ENCODE data around the gene KCNMB1.

Gene KCNMB1

DNA sequence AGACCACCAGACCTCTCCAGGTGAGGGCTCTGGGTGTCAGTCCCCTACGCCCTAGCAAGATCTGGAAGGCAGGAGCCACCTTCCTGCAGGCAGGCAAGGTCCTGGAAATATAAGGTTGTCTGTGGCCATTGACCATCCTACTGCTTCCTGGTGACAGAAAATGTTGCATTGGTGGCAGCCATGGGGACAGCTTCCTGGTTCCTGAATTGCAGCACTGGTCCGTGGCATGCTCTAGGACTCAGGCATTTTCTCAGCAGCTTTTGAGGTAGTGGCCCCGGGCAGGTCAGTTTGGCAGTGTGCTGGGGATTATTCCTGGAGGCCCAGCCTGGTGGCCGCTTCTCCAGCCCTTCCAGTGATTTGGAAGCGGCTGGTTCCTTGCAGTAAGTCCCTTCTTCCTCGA lies 36.6 kb upstream of the KCNMB1 start:
- Histone ChIP-seq H3K4me1 (ENCODE audit: insufficient read depth, low read length) (peaks cover 8% of the 10 kb centered on the region; the same call in 1 of the 2 replicates), H3K9ac (ENCODE audit: low read depth, low read length) (no peak overlapping the region)

DNA sequence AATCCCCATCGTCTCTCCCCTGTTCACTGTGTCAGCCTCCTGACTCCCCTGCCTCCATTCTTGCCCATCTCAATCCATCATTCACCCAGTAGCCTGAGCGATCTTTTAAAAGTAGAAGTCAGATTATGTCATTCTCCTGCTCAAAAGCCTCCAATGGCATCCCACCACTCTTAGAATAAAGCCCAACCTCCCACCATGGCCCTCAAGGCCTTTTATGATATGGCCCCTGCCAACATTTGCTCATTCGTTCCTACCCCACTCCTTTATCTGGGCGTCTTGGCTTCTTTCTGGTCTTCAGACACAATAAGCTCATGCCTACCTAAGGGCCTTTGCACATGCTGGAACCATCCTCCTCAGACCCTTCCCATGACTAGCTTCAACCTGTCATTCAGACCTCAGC lies 35.5 kb upstream of the KCNMB1 start:
- no peaks in the 10 kb centered on the region for H3K36me3 ChIP-seq (ENCODE audit: insufficient read depth, low read length)
- H3K9ac ChIP-seq (ENCODE audit: low read depth, low read length) = no peak overlapping the region
- no peaks in the 10 kb centered on the region for H3K9me3 ChIP-seq (ENCODE audit: control insufficient read depth, insufficient read depth, low read length)
- H3K4me1 ChIP-seq (ENCODE audit: insufficient read depth, low read length) = peaks cover 8% of the 10 kb centered on the region; the same call in 1 of the 2 replicates

More for the DNA sequence above, 36.6 kb upstream of the KCNMB1 start:
- no peaks in the 10 kb centered on the region for H3K36me3 ChIP-seq (ENCODE audit: insufficient read depth, low read length)
- no peaks in the 10 kb centered on the region for H3K9me3 ChIP-seq (ENCODE audit: control insufficient read depth, insufficient read depth, low read length)

- H3K9ac ChIP-seq (ENCODE audit: low read depth, low read length) = no peak overlapping the region
- H3K9me3 ChIP-seq (ENCODE audit: control insufficient read depth, insufficient read depth, low read length) = no peaks in the 10 kb centered on the region
- H3K36me3 ChIP-seq (ENCODE audit: insufficient read depth, low read length) = no peaks in the 10 kb centered on the region
- H3K4me1 ChIP-seq (ENCODE audit: insufficient read depth, low read length) = peaks cover 8% of the 10 kb centered on the region; the same call in 1 of the 2 replicates
These were observed 34.5 kb upstream of the KCNMB1 start for GRCh38 chr5:170423692-170424091.

GRCh38 chr5:170421826-170422225 lies 32.7 kb upstream of the KCNMB1 start:
- Histone ChIP-seq H3K9me3 (ENCODE audit: control insufficient read depth, insufficient read depth, low read length) (no peaks in the 10 kb centered on the region), H3K9ac (ENCODE audit: low read depth, low read length) (no peak overlapping the region), H3K36me3 (ENCODE audit: insufficient read depth, low read length) (no peaks in the 10 kb centered on the region), H3K4me1 (ENCODE audit: insufficient read depth, low read length) (no peaks in the 10 kb centered on the region)

DNA sequence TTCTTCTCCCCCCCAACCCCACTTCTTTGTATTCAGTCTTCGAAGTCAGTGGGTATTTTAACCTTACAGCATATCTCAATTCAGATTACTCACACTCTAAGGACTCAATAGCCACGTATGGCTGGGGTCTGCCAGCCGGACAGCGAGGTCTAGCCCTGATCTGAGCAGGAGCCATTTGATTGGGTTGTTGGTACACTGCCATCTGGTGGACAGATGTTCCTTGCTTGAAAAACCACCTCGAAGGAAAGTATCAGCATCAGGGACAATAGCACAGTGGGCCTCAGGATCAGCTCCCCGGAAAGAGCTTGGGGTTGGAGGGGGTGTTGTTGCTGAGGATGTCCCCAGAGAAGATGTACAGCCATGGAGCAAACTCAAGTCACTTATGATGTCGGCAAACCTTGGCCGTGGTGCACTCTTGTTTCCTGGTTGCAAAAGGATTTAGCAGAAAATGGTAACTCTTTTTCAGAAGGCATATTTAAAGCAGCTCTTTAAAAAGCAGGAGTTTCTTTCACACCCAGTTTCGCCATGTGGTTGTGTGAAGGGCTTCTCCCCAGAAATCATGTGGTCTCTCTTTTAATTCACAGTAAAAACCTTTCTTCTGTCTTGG lies 31.7 kb upstream of the KCNMB1 start:
- peaks cover 3% of the 10 kb centered on the region; the same call in 1 of the 2 replicates for H3K4me1 ChIP-seq (ENCODE audit: insufficient read depth, low read length)
- no peak overlapping the region for H3K9ac ChIP-seq (ENCODE audit: low read depth, low read length)
- no peaks in the 10 kb centered on the region for H3K36me3 ChIP-seq (ENCODE audit: insufficient read depth, low read length)
- H3K9me3 ChIP-seq (ENCODE audit: control insufficient read depth, insufficient read depth, low read length) = no peaks in the 10 kb centered on the region

DNA sequence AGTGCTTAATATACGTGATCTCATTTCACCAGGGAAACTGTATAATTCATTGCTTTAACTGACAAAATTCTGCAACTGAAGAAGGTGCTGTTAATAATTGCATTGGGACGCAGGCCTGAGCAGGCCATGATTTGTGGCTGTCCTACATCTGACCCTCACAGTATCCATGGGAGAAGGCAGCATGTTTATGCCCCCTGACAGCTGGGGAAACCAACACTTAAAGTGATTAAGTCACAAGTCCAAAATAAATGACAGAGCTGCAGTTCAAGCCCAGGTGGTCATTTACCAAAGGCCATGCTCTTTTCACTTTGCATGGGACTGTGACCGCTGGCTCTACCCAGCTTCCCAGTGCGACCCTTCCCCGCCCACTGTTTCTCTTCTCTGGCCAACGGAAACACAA lies 30.5 kb upstream of the KCNMB1 start:
- Histone ChIP-seq H3K36me3 (ENCODE audit: insufficient read depth, low read length) (no peaks in the 10 kb centered on the region), H3K4me1 (ENCODE audit: insufficient read depth, low read length) (peaks cover 3% of the 10 kb centered on the region; the same call in 1 of the 2 replicates), H3K9me3 (ENCODE audit: control insufficient read depth, insufficient read depth, low read length) (no peaks in the 10 kb centered on the region), H3K9ac (ENCODE audit: low read depth, low read length) (no peak overlapping the region)

DNA sequence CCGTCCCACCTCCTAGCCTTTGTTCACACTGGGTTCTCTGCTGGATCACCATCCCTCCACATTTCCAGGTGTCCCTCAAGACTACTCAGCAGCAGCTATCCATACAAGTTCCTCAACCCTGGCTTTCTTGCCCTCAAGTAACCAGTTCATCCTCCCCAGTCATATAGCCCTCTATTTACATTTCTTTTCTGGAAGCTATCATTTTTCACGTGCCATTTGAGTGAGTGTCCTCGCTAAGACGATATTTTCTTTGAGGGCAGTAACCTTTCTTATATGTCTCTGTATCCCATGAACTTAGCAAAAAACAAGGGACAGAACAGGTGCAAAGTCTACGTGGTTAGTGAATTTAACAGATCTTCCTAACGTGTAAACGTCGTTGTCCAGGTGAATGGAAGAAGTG lies 29.6 kb upstream of the KCNMB1 start:
- Histone ChIP-seq H3K9me3 (ENCODE audit: control insufficient read depth, insufficient read depth, low read length) (no peaks in the 10 kb centered on the region), H3K4me1 (ENCODE audit: insufficient read depth, low read length) (peaks cover 3% of the 10 kb centered on the region; the same call in 1 of the 2 replicates), H3K9ac (ENCODE audit: low read depth, low read length) (no peak overlapping the region), H3K36me3 (ENCODE audit: insufficient read depth, low read length) (no peaks in the 10 kb centered on the region)

DNA sequence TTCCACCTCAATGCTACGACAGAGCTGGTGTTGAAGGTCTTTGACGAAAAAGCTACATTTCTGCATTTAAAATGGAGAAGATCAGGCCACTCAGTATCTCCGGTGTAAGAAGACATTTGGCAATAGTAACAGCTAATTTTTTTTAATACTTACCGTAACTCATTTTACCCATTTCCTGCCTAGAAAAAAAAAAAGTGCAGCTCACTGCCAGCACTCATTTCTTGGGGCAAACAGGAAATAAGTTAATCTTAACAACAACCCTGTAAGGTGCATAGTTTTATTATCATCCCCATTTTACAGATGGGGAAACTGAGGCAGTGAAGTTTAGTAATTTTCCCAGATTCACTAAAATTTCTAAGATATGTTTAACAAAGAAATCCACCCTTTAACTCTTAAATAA lies 27.4 kb upstream of the KCNMB1 start:
- Histone ChIP-seq H3K36me3 (ENCODE audit: insufficient read depth, low read length) (no peaks in the 10 kb centered on the region), H3K4me1 (ENCODE audit: insufficient read depth, low read length) (peaks cover 3% of the 10 kb centered on the region; the same call in 1 of the 2 replicates), H3K9me3 (ENCODE audit: control insufficient read depth, insufficient read depth, low read length) (no peaks in the 10 kb centered on the region), H3K9ac (ENCODE audit: low read depth, low read length) (no peak overlapping the region)

DNA sequence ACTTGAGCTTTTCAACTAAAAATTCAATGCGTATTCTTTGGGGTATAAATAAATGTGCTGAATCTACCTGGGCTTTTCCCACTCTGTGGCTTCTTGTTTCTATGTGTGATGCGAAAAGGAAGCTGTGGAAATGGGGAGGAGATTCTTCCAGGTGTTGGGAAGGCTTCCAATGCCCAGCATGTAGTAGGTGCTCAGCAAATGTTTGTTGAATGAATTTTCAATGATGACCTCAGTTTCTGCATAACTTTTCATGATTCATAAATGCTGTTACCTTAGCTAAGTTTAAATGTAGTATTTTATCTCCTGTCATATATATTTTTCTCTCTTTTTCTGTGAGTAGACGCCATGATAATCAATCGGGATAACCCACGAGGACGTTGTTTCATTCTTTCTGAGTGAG lies 25.6 kb upstream of the KCNMB1 start:
- Histone ChIP-seq H3K9ac (ENCODE audit: low read depth, low read length) (no peak overlapping the region), H3K36me3 (ENCODE audit: insufficient read depth, low read length) (no peaks in the 10 kb centered on the region), H3K4me1 (ENCODE audit: insufficient read depth, low read length) (peaks cover 3% of the 10 kb centered on the region; the same call in 1 of the 2 replicates), H3K9me3 (ENCODE audit: control insufficient read depth, insufficient read depth, low read length) (no peaks in the 10 kb centered on the region)

DNA sequence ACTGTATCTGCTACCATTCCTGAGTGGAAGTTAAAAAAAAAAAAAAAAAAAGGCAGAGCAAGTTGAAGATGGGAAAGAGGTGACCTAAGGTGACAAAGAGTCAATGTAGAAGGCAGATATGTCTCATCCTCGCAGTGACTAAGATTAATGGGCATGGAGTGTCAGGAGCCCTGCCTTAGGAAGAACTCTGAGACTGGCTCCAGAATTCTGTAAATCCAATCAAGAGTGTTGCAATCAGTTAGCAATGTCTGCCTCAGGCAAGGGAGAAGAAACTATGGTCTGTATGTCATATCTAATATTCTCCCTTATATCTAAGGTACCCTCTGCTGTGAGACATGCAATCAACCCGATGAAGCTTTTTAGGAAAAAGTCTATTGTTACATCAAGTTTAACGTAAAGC lies 24.7 kb upstream of the KCNMB1 start:
- Histone ChIP-seq H3K9ac (ENCODE audit: low read depth, low read length) (no peak overlapping the region), H3K36me3 (ENCODE audit: insufficient read depth, low read length) (no peaks in the 10 kb centered on the region), H3K9me3 (ENCODE audit: control insufficient read depth, insufficient read depth, low read length) (no peaks in the 10 kb centered on the region), H3K4me1 (ENCODE audit: insufficient read depth, low read length) (peaks cover 6% of the 10 kb centered on the region; the same call in 1 of the 2 replicates)

DNA sequence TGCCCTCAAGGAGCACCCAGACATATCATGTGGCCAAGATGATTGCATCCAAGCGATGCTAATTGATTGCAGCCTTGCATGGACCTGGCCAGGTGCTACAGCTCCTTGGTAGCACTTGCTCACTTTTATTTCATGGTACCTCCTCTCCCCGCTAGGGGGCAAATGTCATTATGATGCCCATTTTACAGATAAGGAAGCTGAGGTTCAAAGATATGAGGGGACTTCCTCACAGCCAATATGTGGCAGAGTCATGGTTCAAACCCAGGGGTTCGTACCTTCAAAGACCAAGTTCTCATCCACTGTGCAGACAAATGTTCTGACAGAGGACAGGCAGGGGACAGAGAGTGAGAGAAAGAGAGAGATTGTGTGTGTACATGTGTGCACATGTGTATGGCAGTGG lies 21.9 kb upstream of the KCNMB1 start:
- H3K9me3 ChIP-seq (ENCODE audit: control insufficient read depth, insufficient read depth, low read length) = no peaks in the 10 kb centered on the region
- H3K36me3 ChIP-seq (ENCODE audit: insufficient read depth, low read length) = no peaks in the 10 kb centered on the region
- H3K4me1 ChIP-seq (ENCODE audit: insufficient read depth, low read length) = peaks cover 14% of the 10 kb centered on the region; the same call in 1 of the 2 replicates
- H3K9ac ChIP-seq (ENCODE audit: low read depth, low read length) = no peak overlapping the region

- peaks cover 14% of the 10 kb centered on the region; the same call in 1 of the 2 replicates for H3K4me1 ChIP-seq (ENCODE audit: insufficient read depth, low read length)
- no peaks in the 10 kb centered on the region for H3K36me3 ChIP-seq (ENCODE audit: insufficient read depth, low read length)
- no peaks in the 10 kb centered on the region for H3K9me3 ChIP-seq (ENCODE audit: control insufficient read depth, insufficient read depth, low read length)
- no peak overlapping the region for H3K9ac ChIP-seq (ENCODE audit: low read depth, low read length)
These were observed 21.2 kb upstream of the KCNMB1 start for GRCh38 chr5:170410401-170410800.

DNA sequence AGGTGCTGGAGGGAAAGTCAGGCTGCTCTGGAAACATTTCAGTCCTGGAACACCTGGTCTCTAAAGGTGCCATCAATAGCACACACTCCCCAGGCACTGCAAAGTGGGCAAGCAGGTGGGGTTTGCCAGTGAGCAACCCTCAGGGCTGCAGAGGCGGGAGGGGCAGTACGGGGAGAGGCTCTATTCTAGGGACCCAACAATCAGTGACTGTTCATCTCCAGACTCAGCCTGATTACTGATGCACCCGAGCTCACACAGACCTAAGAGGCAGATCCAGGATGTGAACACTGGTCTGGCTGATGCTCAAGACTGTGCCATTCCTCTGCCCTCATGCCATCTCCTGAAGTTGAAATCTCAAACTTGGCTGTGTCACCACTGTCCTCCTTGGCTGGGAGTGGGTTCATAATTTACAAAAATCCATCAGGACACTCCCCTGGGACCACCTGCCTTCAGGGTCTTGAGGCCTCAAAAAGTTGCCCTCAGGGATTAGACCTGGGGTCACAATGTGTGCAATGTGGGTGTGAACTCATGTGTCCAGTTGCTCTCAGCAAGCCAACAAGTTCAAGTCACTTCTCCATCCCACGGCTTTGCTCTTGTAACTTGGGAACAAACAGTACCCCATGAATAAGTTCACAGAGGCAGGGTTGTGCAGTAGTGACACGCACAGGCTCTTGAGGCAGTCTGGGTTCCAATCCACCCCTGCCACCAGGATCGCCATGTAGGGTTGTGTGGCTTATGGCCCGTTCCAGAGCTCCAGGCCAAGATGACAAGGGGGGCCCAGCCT lies 19.9 kb upstream of the KCNMB1 start:
- Histone ChIP-seq H3K9me3 (ENCODE audit: control insufficient read depth, insufficient read depth, low read length) (no peaks in the 10 kb centered on the region), H3K36me3 (ENCODE audit: insufficient read depth, low read length) (no peaks in the 10 kb centered on the region), H3K9ac (ENCODE audit: low read depth, low read length) (no peak overlapping the region), H3K4me1 (ENCODE audit: insufficient read depth, low read length) (peaks cover 14% of the 10 kb centered on the region; the same call in 1 of the 2 replicates)

DNA sequence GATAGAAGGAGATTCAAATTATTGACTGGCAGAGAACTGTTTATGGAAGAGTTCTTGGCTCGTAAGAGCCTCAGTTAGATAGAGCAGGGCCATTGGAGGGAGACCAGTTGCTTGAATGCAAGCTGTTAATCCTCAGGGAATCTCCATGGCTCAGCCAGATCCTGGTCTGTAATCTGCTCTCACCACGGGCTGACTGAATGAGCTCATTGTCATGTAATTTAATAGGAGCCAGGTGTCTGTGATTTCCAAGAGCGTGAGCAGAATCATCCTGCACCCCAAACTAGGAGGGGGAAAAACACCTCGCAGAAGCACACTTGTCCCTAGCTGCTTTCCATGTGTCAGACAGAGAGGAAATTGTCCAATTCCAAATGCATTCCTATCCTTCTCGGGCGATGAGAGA lies 19.1 kb upstream of the KCNMB1 start:
- no peaks in the 10 kb centered on the region for H3K9me3 ChIP-seq (ENCODE audit: control insufficient read depth, insufficient read depth, low read length)
- no peak overlapping the region for H3K9ac ChIP-seq (ENCODE audit: low read depth, low read length)
- H3K36me3 ChIP-seq (ENCODE audit: insufficient read depth, low read length) = no peaks in the 10 kb centered on the region
- H3K4me1 ChIP-seq (ENCODE audit: insufficient read depth, low read length) = peaks cover 20% of the 10 kb centered on the region; the same call in 1 of the 2 replicates

- H3K4me1 ChIP-seq (ENCODE audit: insufficient read depth, low read length) = peaks cover 20% of the 10 kb centered on the region; the same call in 1 of the 2 replicates
- H3K9me3 ChIP-seq (ENCODE audit: control insufficient read depth, insufficient read depth, low read length) = no peaks in the 10 kb centered on the region
- H3K36me3 ChIP-seq (ENCODE audit: insufficient read depth, low read length) = no peaks in the 10 kb centered on the region
- H3K9ac ChIP-seq (ENCODE audit: low read depth, low read length) = no peak overlapping the region
These were observed 17.9 kb upstream of the KCNMB1 start for GRCh38 chr5:170407062-170407461.

Data from ES-I3 (cell line).